Suprapubic skin (tissue), 4 donors: Measurements from ENCODE around the gene DNLZ. TPM values are rescaled to one million over a fixed set of nuclear protein-coding genes. Genes with fewer than 3 reads are reported as not detected.
"Not testable (repeated sequence)": the region's sequence is repeated elsewhere in the genome, so short reads cannot be mapped to it uniquely, and the experiment has no call there.

Source experiments
- DNase-seq, 2 donors: peaks; one replicate each; pipeline ENCODE4 v3.0.0-alpha.2; 2019; ENCODE audit warnings: low spot score in 2 of 2
- H3K27ac ChIP-seq: fragments of 200-600 bp; sonication (generic); one replicate; pipeline ENCODE4 v1.5.1; 2019
- H3K27me3 ChIP-seq: fragments of 200-600 bp; sonication (generic); one replicate; pipeline ENCODE4 v1.5.1; 2019
- H3K36me3 ChIP-seq: fragments of 200-600 bp; sonication (generic); one replicate; pipeline ENCODE4 v1.5.1; 2019
- H3K4me1 ChIP-seq: fragments of 200-600 bp; sonication (generic); one replicate; pipeline ENCODE4 v1.5.1; 2019
- H3K4me3 ChIP-seq: fragments of 200-600 bp; sonication (generic); one replicate; pipeline ENCODE4 v1.5.1; 2019; ENCODE audit warnings: mild to moderate bottlenecking
- H3K9me3 ChIP-seq: fragments of 200-600 bp; sonication (generic); one replicate; pipeline ENCODE4 v1.5.1; 2019
- CTCF ChIP-seq, 2 donors: fragments of 200-600 bp in 1 of 2; fragments of 450-650 bp in 1 of 2; sonication (generic) in 1 of 2; IDR thresholded peaks; one replicate each; pipeline ENCODE4 v1.5.1; 2016 to 2019; ENCODE audit warnings: antibody characterized with exemption in 2 of 2, mild to moderate bottlenecking in 1 of 2, moderate library complexity in 1 of 2
- EP300 ChIP-seq: sonication (generic); formaldehyde crosslinking; IDR thresholded peaks from one replicate; pipeline ENCODE4 v1.6.1; 2017; ENCODE audit warnings: antibody characterized with exemption
- POLR2A ChIP-seq, 2 donors: fragments of 450-650 bp; IDR thresholded peaks; one replicate each; pipeline ENCODE4 v1.6.1; 2017; ENCODE audit warnings: antibody characterized with exemption in 2 of 2, mild to moderate bottlenecking in 2 of 2, moderate library complexity in 2 of 2
- POLR2AphosphoS5 ChIP-seq, 3 donors: sonication (generic); formaldehyde crosslinking; IDR thresholded peaks; one replicate each; pipeline ENCODE4 v1.6.1; 2017; ENCODE audit warnings: antibody characterized with exemption in 3 of 3
- WGBS: methylation state at CpG from one replicate; pipeline ENCODE4 v1.1.5; 2018; 5-methylcytosine and 5-hydroxymethylcytosine counted together
- total RNA-seq, 4 donors: library from RNA; depleted of rRNA; stranded (reverse); fragments of >200 nt; gene quantifications; one replicate each; pipeline ENCODE4 v1.1.0, GENCODE V29; 2016

The DNLZ gene
- total RNA-seq, 4 donors from 2014 or later: 11.3 to 46.4 (median 37.9) TPM

GRCh38 chr9:136321561-136321960, 42.0 kb downstream of the DNLZ start:
- Histone ChIP-seq H3K27ac (no peak overlapping the region), H3K4me3 (no peak overlapping the region), H3K27me3 (no peaks in the 10 kb centered on the region), H3K4me1 (peaks cover 23% of the 10 kb centered on the region), H3K36me3 (no peaks in the 10 kb centered on the region), H3K9me3 (no peaks in the 10 kb centered on the region)
- no peak for TF ChIP-seq CTCF (IDR thresholded peaks at IDR 0.05)
- no peak for TF ChIP-seq EP300
- no peak for TF ChIP-seq POLR2AphosphoS5 (IDR thresholded peaks at IDR 0.05)
- TF ChIP-seq POLR2A (IDR thresholded peaks at IDR 0.05): no peak
- DNase-seq: no peak
- 87% methylated on average over 16 of the region's 19 CpGs for WGBS

GRCh38 chr9:136320972-136321371, 42.6 kb downstream of the DNLZ start:
- not testable (repeated sequence) for H3K4me3 ChIP-seq

GRCh38 chr9:136319955-136320354, 43.6 kb downstream of the DNLZ start:
- peaks cover 14% of the 10 kb centered on the region for H3K4me1 ChIP-seq
- not testable (repeated sequence) for H3K36me3 ChIP-seq, H3K4me3 ChIP-seq, H3K27ac ChIP-seq, H3K9me3 ChIP-seq, DNase-seq, H3K27me3 ChIP-seq
- WGBS: 92% methylated on average over 3 of the region's 3 CpGs

More at GRCh38 chr9:136320972-136321371, 42.6 kb downstream of the DNLZ start:
- not testable (repeated sequence) for DNase-seq, H3K27ac ChIP-seq, H3K9me3 ChIP-seq, H3K36me3 ChIP-seq, H3K27me3 ChIP-seq
- peaks cover 17% of the 10 kb centered on the region for H3K4me1 ChIP-seq

GRCh38 chr9:136319244-136319643, 44.3 kb downstream of the DNLZ start:
- H3K36me3 ChIP-seq, H3K9me3 ChIP-seq, H3K4me3 ChIP-seq, H3K27ac ChIP-seq, DNase-seq, H3K27me3 ChIP-seq: not testable (repeated sequence)
- 94% methylated on average over 14 of the region's 14 CpGs for WGBS
- H3K4me1 ChIP-seq: peaks cover 14% of the 10 kb centered on the region

- Histone ChIP-seq H3K27me3 (no peaks in the 10 kb centered on the region), H3K4me1 (peaks cover 12% of the 10 kb centered on the region), H3K36me3 (no peaks in the 10 kb centered on the region), H3K9me3 (peaks cover 6% of the 10 kb centered on the region), H3K4me3 (no peak overlapping the region), H3K27ac (no peak overlapping the region)
- TF ChIP-seq CTCF (IDR thresholded peaks at IDR 0.05) (no peak), POLR2AphosphoS5 (IDR thresholded peaks at IDR 0.05) (no peak), POLR2A (IDR thresholded peaks at IDR 0.05) (no peak), EP300 (no peak)
- WGBS: 74% methylated on average over 11 of the region's 16 CpGs
- no peak for DNase-seq
Observed at GRCh38 chr9:136318776-136319241, 44.7 kb downstream of the DNLZ start.

- no peak for DNase-seq
- TF ChIP-seq POLR2A (IDR thresholded peaks at IDR 0.05) (no peak), CTCF (IDR thresholded peaks at IDR 0.05) (no peak), EP300 (no peak), POLR2AphosphoS5 (IDR thresholded peaks at IDR 0.05) (no peak)
- H3K9me3 ChIP-seq: peaks cover 6% of the 10 kb centered on the region
- no peak overlapping the region for H3K4me3 ChIP-seq
- H3K27ac ChIP-seq: no peak overlapping the region
- peaks cover 6% of the 10 kb centered on the region for H3K4me1 ChIP-seq
- 82% methylated on average over 14 of the region's 21 CpGs for WGBS
- H3K36me3 ChIP-seq: no peaks in the 10 kb centered on the region
- H3K27me3 ChIP-seq: no peaks in the 10 kb centered on the region
Observed at GRCh38 chr9:136318111-136318775, 45.3 kb downstream of the DNLZ start.

GRCh38 chr9:136317695-136318094, 45.8 kb downstream of the DNLZ start:
- Histone ChIP-seq H3K27ac (no peak overlapping the region), H3K27me3 (no peaks in the 10 kb centered on the region), H3K36me3 (no peaks in the 10 kb centered on the region), H3K9me3 (peaks cover 6% of the 10 kb centered on the region), H3K4me3 (no peak overlapping the region), H3K4me1 (peaks cover under 1% of the 10 kb centered on the region)
- WGBS: 85% methylated on average over 7 of the region's 16 CpGs
- TF ChIP-seq CTCF (IDR thresholded peaks at IDR 0.05) (no peak), EP300 (no peak), POLR2A (IDR thresholded peaks at IDR 0.05) (no peak), POLR2AphosphoS5 (IDR thresholded peaks at IDR 0.05) (no peak)
- no peak for DNase-seq
